A673 (cell line): ENCODE data around the gene TXNDC5.

Source experiments
- EZH2 ChIP-seq: fragments of 200-600 bp; sonication (generic); IDR thresholded peaks from 2 replicates; pipeline ENCODE4 v1.6.1; 2017; ENCODE audit warnings: borderline replicate concordance, low read depth, mild to moderate bottlenecking, mixed read lengths, antibody characterized with exemption, low read length; ENCODE audit not compliant: poor library complexity, severe bottlenecking
- TF ChIP-seq, protein P1 (sequence below): fragments of 300-800, 200-600 bp; sonication (generic); conservative IDR thresholded peaks from 2 replicates; pipeline ENCODE4 v1.5.1; 2017; ENCODE audit warnings: low read depth, mild to moderate bottlenecking, antibody characterized with exemption, low read length, moderate library complexity, mixed read lengths

DNA sequence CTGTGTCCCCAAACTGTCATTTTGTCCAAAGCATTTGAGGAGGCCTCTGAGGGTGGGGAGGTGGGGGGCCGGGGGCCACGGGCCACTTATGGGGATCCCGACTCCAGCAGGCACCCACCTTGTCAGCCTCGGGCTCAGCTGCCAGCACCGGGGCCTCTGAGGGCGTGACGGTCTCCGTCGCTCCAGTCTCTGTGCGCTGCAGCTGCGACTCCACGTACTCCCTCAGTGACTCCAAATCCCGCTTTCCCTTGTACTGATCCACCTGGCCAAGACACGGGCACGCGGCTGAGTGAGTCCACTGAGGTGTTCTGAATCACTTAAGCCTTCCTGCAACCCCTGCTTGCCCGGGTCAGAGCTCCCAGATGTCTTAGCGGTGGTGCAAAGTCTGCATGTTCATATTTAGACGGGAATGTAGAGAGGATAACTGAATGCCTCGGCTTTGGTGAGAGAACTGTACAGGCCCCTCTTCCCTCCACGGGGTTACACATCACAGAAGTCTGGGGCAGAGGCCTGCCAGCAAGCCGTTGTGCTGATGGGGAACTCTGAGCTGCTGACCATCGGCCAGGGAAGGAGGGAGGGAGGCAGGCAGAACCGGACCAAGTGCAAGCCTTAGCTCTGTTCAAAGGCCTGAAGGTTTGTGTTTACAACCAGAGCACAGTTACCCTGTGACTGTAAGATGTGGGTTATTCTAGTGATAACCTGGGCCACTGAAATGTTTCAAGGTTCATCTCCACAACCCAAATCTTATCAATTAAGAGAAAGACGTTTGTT, 21.8 kb downstream of the TXNDC5 start:
- TF ChIP-seq, protein P1, sequence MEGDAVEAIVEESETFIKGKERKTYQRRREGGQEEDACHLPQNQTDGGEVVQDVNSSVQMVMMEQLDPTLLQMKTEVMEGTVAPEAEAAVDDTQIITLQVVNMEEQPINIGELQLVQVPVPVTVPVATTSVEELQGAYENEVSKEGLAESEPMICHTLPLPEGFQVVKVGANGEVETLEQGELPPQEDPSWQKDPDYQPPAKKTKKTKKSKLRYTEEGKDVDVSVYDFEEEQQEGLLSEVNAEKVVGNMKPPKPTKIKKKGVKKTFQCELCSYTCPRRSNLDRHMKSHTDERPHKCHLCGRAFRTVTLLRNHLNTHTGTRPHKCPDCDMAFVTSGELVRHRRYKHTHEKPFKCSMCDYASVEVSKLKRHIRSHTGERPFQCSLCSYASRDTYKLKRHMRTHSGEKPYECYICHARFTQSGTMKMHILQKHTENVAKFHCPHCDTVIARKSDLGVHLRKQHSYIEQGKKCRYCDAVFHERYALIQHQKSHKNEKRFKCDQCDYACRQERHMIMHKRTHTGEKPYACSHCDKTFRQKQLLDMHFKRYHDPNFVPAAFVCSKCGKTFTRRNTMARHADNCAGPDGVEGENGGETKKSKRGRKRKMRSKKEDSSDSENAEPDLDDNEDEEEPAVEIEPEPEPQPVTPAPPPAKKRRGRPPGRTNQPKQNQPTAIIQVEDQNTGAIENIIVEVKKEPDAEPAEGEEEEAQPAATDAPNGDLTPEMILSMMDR: no peak
- no peak for TF ChIP-seq EZH2
